ENCODE data around the gene AR. TPM values are rescaled to one million over a fixed set of nuclear protein-coding genes. Genes with fewer than 3 reads are reported as not detected.

The AR gene
- total and polyA plus RNA-seq, 2 of the 13 experiments (the other 11 are each of a cell fraction or from before 2014, with no cell fraction given), result not detected

DNA sequence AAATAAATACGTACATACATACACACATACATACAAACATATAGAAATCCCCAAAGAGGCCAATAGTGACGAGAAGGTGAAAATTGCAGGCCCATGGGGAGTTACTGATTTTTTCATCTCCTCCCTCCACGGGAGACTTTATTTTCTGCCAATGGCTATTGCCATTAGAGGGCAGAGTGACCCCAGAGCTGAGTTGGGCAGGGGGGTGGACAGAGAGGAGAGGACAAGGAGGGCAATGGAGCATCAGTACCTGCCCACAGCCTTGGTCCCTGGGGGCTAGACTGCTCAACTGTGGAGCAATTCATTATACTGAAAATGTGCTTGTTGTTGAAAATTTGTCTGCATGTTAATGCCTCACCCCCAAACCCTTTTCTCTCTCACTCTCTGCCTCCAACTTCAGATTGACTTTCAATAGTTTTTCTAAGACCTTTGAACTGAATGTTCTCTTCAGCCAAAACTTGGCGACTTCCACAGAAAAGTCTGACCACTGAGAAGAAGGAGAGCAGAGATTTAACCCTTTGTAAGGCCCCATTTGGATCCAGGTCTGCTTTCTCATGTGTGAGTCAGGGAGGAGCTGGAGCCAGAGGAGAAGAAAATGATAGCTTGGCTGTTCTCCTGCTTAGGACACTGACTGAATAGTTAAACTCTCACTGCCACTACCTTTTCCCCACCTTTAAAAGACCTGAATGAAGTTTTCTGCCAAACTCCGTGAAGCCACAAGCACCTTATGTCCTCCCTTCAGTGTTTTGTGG, 180.7 kb downstream of the AR start:
- Histone ChIP-seq H3K79me2 (ENCODE audit: insufficient read depth, low read length) (no peaks in the 10 kb centered on the region), H3K9ac (ENCODE audit: insufficient read depth, low read depth, low read length) (no peak overlapping the region), H4K20me1 (ENCODE audit: insufficient read depth, low read length) (no peaks in the 10 kb centered on the region), H3K27ac (ENCODE audit: extremely low read length, insufficient read depth, low read length) (no peak overlapping the region), H2AFZ (ENCODE audit: low read length) (no peak overlapping the region), H3K9me3 (ENCODE audit: low read length) (peaks cover 34% of the 10 kb centered on the region), H3K4me1 (ENCODE audit: insufficient read depth, low read length) (no peaks in the 10 kb centered on the region), H3K27me3 (ENCODE audit: control insufficient read depth in 1 of 2, insufficient read depth in 2 of 2, low read length in 2 of 2) (no peaks in the 10 kb centered on the region), H3K4me3 (replicated peaks in 1 of 3; ENCODE audit: insufficient read depth in 1 of 3, low read depth in 2 of 3, low read length in 3 of 3) (no peak overlapping the region), H3K36me3 (replicated peaks in 1 of 2; ENCODE audit: control insufficient read depth in 1 of 2, insufficient read depth in 2 of 2, low read length in 2 of 2) (no peaks in the 10 kb centered on the region), H3K4me2 (ENCODE audit: low read depth, low read length) (no peak overlapping the region)
- no peak for DNase-seq (ENCODE audit: low spot score)
- FAIRE-seq, result no peak
- WGBS (ENCODE audit: low lambda C conversion rate), result 54% methylated on average over 5 of the region's 5 CpGs
- ChIA-PET POLR2A (no interaction called here), CTCF (ENCODE audit: low intra/inter-chr PET ratio, low total read pairs) (no interaction called here)
- in situ Hi-C loops (cut with HindIII; ENCODE audit: extremely low pct_ligation_motif_present, low pct_unique_long_range_greater_than_20kb) (no loop called here), intact Hi-C loops (cut with micrococcal nuclease; ENCODE audit: unreplicated experiment) (no loop called here)
- BruUV-seq (replicated peaks), result no TSS peak
- no peak for ATAC-seq
- TF ChIP-seq ZNF256 (CRISPR knock-in tag; conservative IDR thresholded peaks at IDR 0.05) (no peak), NR1H2 (CRISPR knock-in tag; IDR thresholded peaks at IDR 0.05; ENCODE audit: borderline replicate concordance, low read depth) (no peak), HDAC1 (CRISPR knock-in tag; IDR thresholded peaks at IDR 0.05) (no peak), ZNF484 (CRISPR knock-in tag; IDR thresholded peaks at IDR 0.05; ENCODE audit: borderline replicate concordance, low read depth) (no peak), ZNF33A (CRISPR knock-in tag; IDR thresholded peaks at IDR 0.05; ENCODE audit: borderline replicate concordance) (no peak), CEBPB (IDR thresholded peaks at IDR 0.05; ENCODE audit: borderline replicate concordance, low read depth, low read length) (no peak), POLR2A (IDR thresholded peaks at IDR 0.05; ENCODE audit: insufficient read depth in 1 of 2, low read depth in 2 of 2, low read length in 2 of 2) (no peak), MAZ (IDR thresholded peaks at IDR 0.05; ENCODE audit: borderline replicate concordance, low read depth, low read length) (no peak), MAZ (CRISPR knock-in tag; IDR thresholded peaks at IDR 0.05; ENCODE audit: low read depth) (no peak)
- TF ChIP-seq, protein P1, sequence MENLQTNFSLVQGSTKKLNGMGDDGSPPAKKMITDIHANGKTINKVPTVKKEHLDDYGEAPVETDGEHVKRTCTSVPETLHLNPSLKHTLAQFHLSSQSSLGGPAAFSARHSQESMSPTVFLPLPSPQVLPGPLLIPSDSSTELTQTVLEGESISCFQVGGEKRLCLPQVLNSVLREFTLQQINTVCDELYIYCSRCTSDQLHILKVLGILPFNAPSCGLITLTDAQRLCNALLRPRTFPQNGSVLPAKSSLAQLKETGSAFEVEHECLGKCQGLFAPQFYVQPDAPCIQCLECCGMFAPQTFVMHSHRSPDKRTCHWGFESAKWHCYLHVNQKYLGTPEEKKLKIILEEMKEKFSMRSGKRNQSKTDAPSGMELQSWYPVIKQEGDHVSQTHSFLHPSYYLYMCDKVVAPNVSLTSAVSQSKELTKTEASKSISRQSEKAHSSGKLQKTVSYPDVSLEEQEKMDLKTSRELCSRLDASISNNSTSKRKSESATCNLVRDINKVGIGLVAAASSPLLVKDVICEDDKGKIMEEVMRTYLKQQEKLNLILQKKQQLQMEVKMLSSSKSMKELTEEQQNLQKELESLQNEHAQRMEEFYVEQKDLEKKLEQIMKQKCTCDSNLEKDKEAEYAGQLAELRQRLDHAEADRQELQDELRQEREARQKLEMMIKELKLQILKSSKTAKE (CRISPR knock-in tag; IDR thresholded peaks at IDR 0.05; ENCODE audit: borderline replicate concordance), result no peak
